OCI-LY7 (cell line): ENCODE results near the gene DDR1. TPM values are rescaled to one million over a fixed set of nuclear protein-coding genes. Genes with fewer than 3 reads are reported as not detected.

Source experiments
- BruUV-seq: library from RNA; stranded (reverse); fragments of 400-500 nt; replicated peaks from 2 replicates; lab custom pipeline; 2021; lab: Mats Ljungman, UMichigan
- CTCF ChIA-PET: fragments of 300-600 bp; sonication (Branson Sonifier 250); formaldehyde crosslinking; loops from one replicate; lab custom pipeline; 2022; ENCODE audit warnings: antibody characterized with exemption; ENCODE audit not compliant: unreplicated experiment; lab: Charles Lee
- POLR2A ChIA-PET: fragments of 300-600 bp; sonication (Branson Sonifier 250); formaldehyde crosslinking; loops from one replicate; lab custom pipeline; 2022; ENCODE audit warnings: antibody characterized with exemption; lab: Charles Lee
- DNase-seq: peaks from one replicate; pipeline ENCODE4 v3.0.0-alpha.2; 2015; ENCODE audit warnings: low spot score
- H2AFZ ChIP-seq: fragments of 200-600 bp; sonication (generic), shearing (Covaris generic); 2 replicates; pipeline ENCODE4 v1.6.1; 2014; ENCODE audit warnings: mild to moderate bottlenecking, antibody characterized with exemption, low read length, moderate library complexity
- H3K27ac ChIP-seq: fragments of 200-600 bp; sonication (generic); 2 replicates; pipeline ENCODE4 v1.5.1; 2014; ENCODE audit warnings: mixed run types, low read depth, mild to moderate bottlenecking, moderate library complexity, low read length, inconsistent platforms; ENCODE audit not compliant: poor library complexity, severe bottlenecking
- H3K36me3 ChIP-seq: fragments of 200-600 bp; sonication (generic); 2 replicates; pipeline ENCODE4 v1.6.1; 2014; ENCODE audit warnings: mild to moderate bottlenecking, antibody characterized with exemption, low read length, moderate library complexity, mixed read lengths; ENCODE audit not compliant: insufficient read depth
- H3K4me1 ChIP-seq: fragments of 200-600 bp; sonication (generic); 2 replicates; pipeline ENCODE4 v1.5.1; 2014; ENCODE audit warnings: mild to moderate bottlenecking, low read length; ENCODE audit not compliant: insufficient read depth, poor library complexity, severe bottlenecking
- H3K4me2 ChIP-seq: fragments of 200-600 bp; sonication (generic); 2 replicates; pipeline ENCODE4 v1.6.1; 2014; ENCODE audit warnings: mild to moderate bottlenecking, low read length
- H3K4me3 ChIP-seq: fragments of 200-600 bp; sonication (generic); 2 replicates; pipeline ENCODE4 v1.5.1; 2014; ENCODE audit warnings: mild to moderate bottlenecking, low read depth, low read length; ENCODE audit not compliant: poor library complexity, severe bottlenecking
- H3K79me2 ChIP-seq: fragments of 200-600 bp; sonication (generic); 2 replicates; pipeline ENCODE4 v1.6.1; 2016; ENCODE audit warnings: low read depth, mild to moderate bottlenecking, low read length, moderate library complexity, mixed read lengths; ENCODE audit not compliant: insufficient read depth
- H3K9me2 ChIP-seq: fragments of 200-600 bp; sonication (generic); 2 replicates; pipeline ENCODE4 v1.6.1; 2016; ENCODE audit warnings: mild to moderate bottlenecking, low read length, mixed read lengths; ENCODE audit not compliant: insufficient read depth
- H3K9me3 ChIP-seq: fragments of 200-600 bp; sonication (generic); 2 replicates; pipeline ENCODE4 v1.6.1; 2014; ENCODE audit warnings: mild to moderate bottlenecking, mixed run types, low read length, mixed read lengths
- H4K20me1 ChIP-seq: fragments of 200-600 bp; sonication (generic); 2 replicates; pipeline ENCODE4 v1.6.1; 2014; ENCODE audit warnings: mild to moderate bottlenecking, antibody characterized with exemption, low read length, moderate library complexity, mixed read lengths; ENCODE audit not compliant: insufficient read depth
- EZH2phosphoT487 ChIP-seq: fragments of 200-600 bp; sonication (generic); IDR thresholded peaks from 2 replicates; pipeline ENCODE4 v1.6.1; 2018; ENCODE audit warnings: low read depth, borderline replicate concordance, mild to moderate bottlenecking, mixed run types, antibody characterized with exemption, low read length, moderate library complexity, mixed read lengths
- intact Hi-C: fragments of 100-400 bp; cut with micrococcal nuclease; formaldehyde crosslinking; loops from one replicate; pipeline ENCODE4 v1.10.0; 2022; ENCODE audit not compliant: unreplicated experiment
- total RNA-seq, 2 experiments: library from RNA; depleted of rRNA in 1 of 2; stranded (reverse); fragments of >200 nt in 1 of 2; shearing (Covaris generic) in 1 of 2; gene quantifications; 2 replicates each; pipeline ENCODE4 v1.2.3, GENCODE V29; 2014 to 2022
- TF ChIP-seq, protein P1 (sequence below): fragments of 200-600 bp; sonication (generic); conservative IDR thresholded peaks from 2 replicates; pipeline ENCODE4 v1.5.1; 2014; ENCODE audit warnings: mild to moderate bottlenecking, antibody characterized with exemption, low read length, moderate library complexity, mixed read lengths

The DDR1 gene
- total RNA-seq, 2 experiments from 2014 or later: 14.0 to 30.3 TPM

DNA sequence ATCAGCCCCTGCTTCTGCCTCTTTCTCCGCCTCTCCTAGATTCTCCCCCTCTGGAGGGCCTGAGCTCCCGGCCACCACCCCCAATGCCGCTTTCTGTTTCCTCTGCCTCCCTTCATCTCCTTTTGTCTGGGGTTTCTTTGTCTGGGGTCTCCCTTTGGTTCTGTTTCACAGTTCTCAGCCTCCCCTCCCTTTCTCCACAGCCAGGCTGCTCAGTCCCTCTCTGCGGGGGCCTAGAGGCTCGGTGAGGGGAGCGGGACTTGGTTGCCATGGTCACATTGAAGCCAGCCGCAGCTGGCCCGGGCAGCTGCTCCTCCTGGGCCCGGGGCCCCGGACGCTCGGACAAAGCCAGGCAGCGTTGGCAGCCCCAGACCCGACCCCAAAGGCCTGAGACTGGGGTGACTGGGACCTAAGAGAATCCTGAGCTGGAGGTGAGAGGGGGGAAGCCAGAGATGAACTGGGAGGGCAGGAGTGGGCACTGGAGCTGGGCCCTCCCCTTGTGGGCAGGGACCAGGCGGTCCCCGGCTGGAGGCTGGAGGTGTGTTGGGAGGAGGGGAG lies 3.5 kb upstream of the DDR1 start:
- H3K4me1 ChIP-seq: peaks cover 48% of the 10 kb centered on the region
- no peaks in the 10 kb centered on the region for H3K79me2 ChIP-seq
- H3K9me2 ChIP-seq: no peaks in the 10 kb centered on the region
- H3K36me3 ChIP-seq: no peaks in the 10 kb centered on the region
- H3K27ac ChIP-seq: no peak overlapping the region
- H3K4me3 ChIP-seq: no peak overlapping the region
- no TSS peak for BruUV-seq
- ChIA-PET POLR2A (no interaction called here), CTCF (no interaction called here)
- H2AFZ ChIP-seq: no peak overlapping the region
- no peaks in the 10 kb centered on the region for H3K9me3 ChIP-seq
- H3K4me2 ChIP-seq: no peak overlapping the region
- no peak for TF ChIP-seq EZH2phosphoT487
- TF ChIP-seq, protein P1, sequence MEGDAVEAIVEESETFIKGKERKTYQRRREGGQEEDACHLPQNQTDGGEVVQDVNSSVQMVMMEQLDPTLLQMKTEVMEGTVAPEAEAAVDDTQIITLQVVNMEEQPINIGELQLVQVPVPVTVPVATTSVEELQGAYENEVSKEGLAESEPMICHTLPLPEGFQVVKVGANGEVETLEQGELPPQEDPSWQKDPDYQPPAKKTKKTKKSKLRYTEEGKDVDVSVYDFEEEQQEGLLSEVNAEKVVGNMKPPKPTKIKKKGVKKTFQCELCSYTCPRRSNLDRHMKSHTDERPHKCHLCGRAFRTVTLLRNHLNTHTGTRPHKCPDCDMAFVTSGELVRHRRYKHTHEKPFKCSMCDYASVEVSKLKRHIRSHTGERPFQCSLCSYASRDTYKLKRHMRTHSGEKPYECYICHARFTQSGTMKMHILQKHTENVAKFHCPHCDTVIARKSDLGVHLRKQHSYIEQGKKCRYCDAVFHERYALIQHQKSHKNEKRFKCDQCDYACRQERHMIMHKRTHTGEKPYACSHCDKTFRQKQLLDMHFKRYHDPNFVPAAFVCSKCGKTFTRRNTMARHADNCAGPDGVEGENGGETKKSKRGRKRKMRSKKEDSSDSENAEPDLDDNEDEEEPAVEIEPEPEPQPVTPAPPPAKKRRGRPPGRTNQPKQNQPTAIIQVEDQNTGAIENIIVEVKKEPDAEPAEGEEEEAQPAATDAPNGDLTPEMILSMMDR: no peak
- intact Hi-C loops: loop anchor here (10.0 kb wide), 1 partner anchor 206 kb away; the partner anchor contains the start of gene DHX16
- no peak for DNase-seq
- no peaks in the 10 kb centered on the region for H4K20me1 ChIP-seq

DNA sequence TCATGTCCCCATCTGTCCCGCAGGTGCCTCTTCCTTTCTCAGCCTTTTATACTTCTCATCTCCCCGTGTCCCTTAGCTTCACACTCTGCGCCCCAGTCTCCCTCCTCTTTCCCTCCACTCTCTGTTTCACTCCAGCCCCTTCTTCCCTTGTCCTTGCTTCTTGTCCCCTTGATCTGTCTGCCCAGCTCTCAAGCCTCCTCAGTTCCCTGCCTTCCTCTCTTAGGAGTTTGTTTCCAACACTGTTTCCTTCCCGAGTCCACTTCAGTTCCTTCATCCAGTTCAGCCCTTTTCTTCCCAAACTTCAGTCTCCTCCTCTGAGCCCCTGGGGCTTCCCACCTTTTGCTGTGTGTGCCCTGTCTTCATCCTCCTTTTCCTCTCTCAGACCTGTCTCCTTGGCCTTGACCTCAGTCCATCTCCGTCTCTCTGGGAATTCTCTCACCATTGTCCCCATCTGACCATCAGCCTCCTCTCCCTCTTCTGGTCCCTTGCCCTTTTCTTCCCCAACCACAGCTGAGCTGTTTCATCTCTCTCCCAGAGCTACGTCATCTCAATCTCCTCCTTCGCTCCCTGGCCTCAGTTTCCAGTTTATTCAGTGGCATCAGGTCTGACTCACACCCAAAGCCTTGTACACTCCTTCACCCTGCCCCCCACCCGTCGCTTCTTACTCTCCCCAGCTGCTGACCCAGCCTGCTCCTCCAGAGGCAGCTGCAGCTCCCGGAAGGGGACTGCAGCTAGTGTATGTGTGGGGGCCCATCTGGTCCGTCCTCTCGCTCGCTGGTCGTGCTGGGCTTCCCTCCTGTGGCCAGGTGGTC lies 2.7 kb upstream of the DDR1 start:
- peaks cover 50% of the 10 kb centered on the region for H3K4me1 ChIP-seq
- POLR2A ChIA-PET: interaction anchor here (0.6 to 2.2 kb wide), 7 partner anchors 26 to 54 kb away, joined by 3 to 15 read pairs (median 4); partner anchors contain the start of genes GTF2H4 and VARS2

More for the DNA sequence above, 2.7 kb upstream of the DDR1 start:
- CTCF ChIA-PET: interaction anchor here (0.6 to 1.6 kb wide), 2 partner anchors 54 to 206 kb away, joined by 3 to 5 read pairs; no protein-coding TSS in a partner anchor
- Histone ChIP-seq H3K4me3 (no peak overlapping the region), H3K27ac (peak overlapping the region; percentile 85), H3K36me3 (no peaks in the 10 kb centered on the region), H3K79me2 (no peaks in the 10 kb centered on the region), H2AFZ (peak overlapping the region; percentile 27; the same call in 1 of the 2 replicates), H4K20me1 (no peaks in the 10 kb centered on the region), H3K9me3 (no peaks in the 10 kb centered on the region), H3K9me2 (no peaks in the 10 kb centered on the region), H3K4me2 (peak overlapping the region; percentile 75)
- no TSS peak for BruUV-seq
- DNase-seq: peak; percentile 48
- TF ChIP-seq, protein P1: no peak
- no peak for TF ChIP-seq EZH2phosphoT487
- intact Hi-C loops: loop anchor here (10.0 kb wide), 1 partner anchor 207 kb away; the partner anchor contains the start of gene DHX16
